HepG2 (cell line): ENCODE results near the gene COPS3. TPM values are rescaled to one million over a fixed set of nuclear protein-coding genes. Genes with fewer than 3 reads are reported as not detected.

ENCODE experiments used
- CCAR2 ChIP-seq: fragments of 200-400 bp; formaldehyde crosslinking; optimal IDR thresholded peaks from 2 replicates; pipeline ENCODE3; 2018; ENCODE audit warnings: low read depth, mild to moderate bottlenecking, low read length, moderate library complexity
- ELK4 ChIP-seq: sonication (generic); formaldehyde crosslinking; IDR thresholded peaks from 2 replicates; pipeline ENCODE4 v1.9.0; 2021; ENCODE audit warnings: missing genetic modification reagents, borderline replicate concordance
- FOSL2 ChIP-seq: sonication (generic); formaldehyde crosslinking; IDR thresholded peaks from 2 replicates; pipeline ENCODE4 v1.4.0; 2020; ENCODE audit warnings: missing genetic modification reagents
- FOXO1 ChIP-seq: sonication (generic); formaldehyde crosslinking; IDR thresholded peaks from 2 replicates; pipeline ENCODE4 v1.4.0; 2020; ENCODE audit warnings: missing genetic modification reagents
- HOXD1 ChIP-seq: sonication (generic); formaldehyde crosslinking; IDR thresholded peaks from 2 replicates; pipeline ENCODE4 v1.5.0; 2020; ENCODE audit warnings: missing genetic modification reagents
- MTA1 ChIP-seq: sonication (generic); formaldehyde crosslinking; IDR thresholded peaks from 2 replicates; pipeline ENCODE4 v1.4.0; 2020; ENCODE audit warnings: missing genetic modification reagents, mild to moderate bottlenecking, borderline replicate concordance
- MYNN ChIP-seq: sonication (generic); formaldehyde crosslinking; IDR thresholded peaks from 2 replicates; pipeline ENCODE4 v1.4.0; 2020; ENCODE audit warnings: mild to moderate bottlenecking, low read depth, missing genetic modification reagents
- PHF21A ChIP-seq: sonication (generic); formaldehyde crosslinking; IDR thresholded peaks from 2 replicates; pipeline ENCODE4 v1.5.0; 2020; ENCODE audit warnings: mild to moderate bottlenecking, missing genetic modification reagents
- SRF ChIP-seq: IDR thresholded peaks from 2 replicates; pipeline ENCODE4 v1.6.1; 2011; ENCODE audit warnings: mild to moderate bottlenecking, low read depth, low read length, moderate library complexity
- SRSF4 ChIP-seq: fragments of 200-400 bp; formaldehyde crosslinking; IDR thresholded peaks from one replicate; pipeline ENCODE4 v1.6.1; 2018; ENCODE audit warnings: mild to moderate bottlenecking, low read depth, low read length, moderate library complexity; ENCODE audit not compliant: poor library complexity, severe bottlenecking
- TCF12 ChIP-seq, 2 experiments: fragments of 450-650 bp in 1 of 2; sonication (generic) in 1 of 2; formaldehyde crosslinking in 1 of 2; IDR thresholded peaks; 2 replicates each; pipeline versions ENCODE4 v1.6.1 to v1.8.0; 2017 to 2022; ENCODE audit warnings: antibody characterized with exemption in 1 of 2, mild to moderate bottlenecking in 1 of 2, missing genetic modification reagents in 1 of 2, moderate library complexity in 1 of 2
- TP53 ChIP-seq: sonication (generic); formaldehyde crosslinking; conservative IDR thresholded peaks from 2 replicates; pipeline ENCODE4 v1.4.0; 2020; ENCODE audit warnings: missing genetic modification reagents
- ZBTB2 ChIP-seq: sonication (generic); formaldehyde crosslinking; IDR thresholded peaks from 2 replicates; pipeline ENCODE4 v1.8.0; 2022; ENCODE audit warnings: low read depth, missing genetic modification reagents
- ZFP1 ChIP-seq: IDR thresholded peaks from 2 replicates; pipeline ENCODE4 v1.6.1; 2016
- ZNF138 ChIP-seq: sonication (generic); formaldehyde crosslinking; IDR thresholded peaks from 2 replicates; pipeline ENCODE4 v1.5.0; 2020; ENCODE audit warnings: mild to moderate bottlenecking, low read depth, missing genetic modification reagents
- ZNF180 ChIP-seq: sonication (generic); formaldehyde crosslinking; IDR thresholded peaks from 2 replicates; pipeline ENCODE4 v1.4.0; 2020; ENCODE audit warnings: low read depth, missing genetic modification reagents, borderline replicate concordance
- ZNF383 ChIP-seq: sonication (generic); formaldehyde crosslinking; IDR thresholded peaks from 2 replicates; pipeline ENCODE4 v1.4.0; 2020; ENCODE audit warnings: missing genetic modification reagents, mild to moderate bottlenecking, borderline replicate concordance
- ZNF775 ChIP-seq: sonication (generic); formaldehyde crosslinking; IDR thresholded peaks from 2 replicates; pipeline ENCODE4 v1.4.0; 2020; ENCODE audit warnings: missing genetic modification reagents, mild to moderate bottlenecking, moderate library complexity, borderline replicate concordance
- ZNF777 ChIP-seq: sonication (generic); formaldehyde crosslinking; IDR thresholded peaks from 2 replicates; pipeline ENCODE4 v1.4.0; 2020; ENCODE audit warnings: missing genetic modification reagents
- ZNF850 ChIP-seq: sonication (generic); formaldehyde crosslinking; conservative IDR thresholded peaks from 2 replicates; pipeline ENCODE4 v1.9.0; 2021; ENCODE audit warnings: mild to moderate bottlenecking, missing genetic modification reagents
- polyA plus RNA-seq, 8 experiments: library from polyadenylated mRNA; depleted of rRNA in 3 of 8; stranded (reverse) in 7 of 8; unstranded in 1 of 8; fragments of >200 nt; fragmentation: Illumina TruSeq in 4 of 8; extraction: Trizol in 4 of 8; gene quantifications; 2 replicates each; pipeline versions ENCODE4 v1.2.1 to v1.2.3, GENCODE V29; 2011 to 2016; ENCODE audit warnings: low read depth in 4 of 8, missing spikeins in 1 of 8, mixed read lengths in 1 of 8; ENCODE audit not compliant: insufficient read depth in 1 of 8
- total RNA-seq, 5 experiments: library from RNA; depleted of rRNA; stranded (reverse); fragments of >200 nt; fragmentation: Illumina TruSeq; extraction: Trizol; gene quantifications; 2 replicates each; pipeline ENCODE4 v1.2.3, GENCODE V29; 2016; ENCODE audit warnings: low read depth in 1 of 5
- TF ChIP-seq, protein P1 (sequence below): sonication (generic); formaldehyde crosslinking; IDR thresholded peaks from 2 replicates; pipeline ENCODE4 v1.5.1; 2020; ENCODE audit warnings: mild to moderate bottlenecking, missing genetic modification reagents, moderate library complexity

Gene COPS3
- total and polyA plus RNA-seq, 2 of the 13 experiments (the other 11 are each of a cell fraction or from before 2014, with no cell fraction given) = 46.3 to 103 TPM

GRCh38 chr17:17206124-17206912, 74.7 kb downstream of the COPS3 start, which contains the start of gene PLD6 (continued):
- TF ChIP-seq, protein P1, sequence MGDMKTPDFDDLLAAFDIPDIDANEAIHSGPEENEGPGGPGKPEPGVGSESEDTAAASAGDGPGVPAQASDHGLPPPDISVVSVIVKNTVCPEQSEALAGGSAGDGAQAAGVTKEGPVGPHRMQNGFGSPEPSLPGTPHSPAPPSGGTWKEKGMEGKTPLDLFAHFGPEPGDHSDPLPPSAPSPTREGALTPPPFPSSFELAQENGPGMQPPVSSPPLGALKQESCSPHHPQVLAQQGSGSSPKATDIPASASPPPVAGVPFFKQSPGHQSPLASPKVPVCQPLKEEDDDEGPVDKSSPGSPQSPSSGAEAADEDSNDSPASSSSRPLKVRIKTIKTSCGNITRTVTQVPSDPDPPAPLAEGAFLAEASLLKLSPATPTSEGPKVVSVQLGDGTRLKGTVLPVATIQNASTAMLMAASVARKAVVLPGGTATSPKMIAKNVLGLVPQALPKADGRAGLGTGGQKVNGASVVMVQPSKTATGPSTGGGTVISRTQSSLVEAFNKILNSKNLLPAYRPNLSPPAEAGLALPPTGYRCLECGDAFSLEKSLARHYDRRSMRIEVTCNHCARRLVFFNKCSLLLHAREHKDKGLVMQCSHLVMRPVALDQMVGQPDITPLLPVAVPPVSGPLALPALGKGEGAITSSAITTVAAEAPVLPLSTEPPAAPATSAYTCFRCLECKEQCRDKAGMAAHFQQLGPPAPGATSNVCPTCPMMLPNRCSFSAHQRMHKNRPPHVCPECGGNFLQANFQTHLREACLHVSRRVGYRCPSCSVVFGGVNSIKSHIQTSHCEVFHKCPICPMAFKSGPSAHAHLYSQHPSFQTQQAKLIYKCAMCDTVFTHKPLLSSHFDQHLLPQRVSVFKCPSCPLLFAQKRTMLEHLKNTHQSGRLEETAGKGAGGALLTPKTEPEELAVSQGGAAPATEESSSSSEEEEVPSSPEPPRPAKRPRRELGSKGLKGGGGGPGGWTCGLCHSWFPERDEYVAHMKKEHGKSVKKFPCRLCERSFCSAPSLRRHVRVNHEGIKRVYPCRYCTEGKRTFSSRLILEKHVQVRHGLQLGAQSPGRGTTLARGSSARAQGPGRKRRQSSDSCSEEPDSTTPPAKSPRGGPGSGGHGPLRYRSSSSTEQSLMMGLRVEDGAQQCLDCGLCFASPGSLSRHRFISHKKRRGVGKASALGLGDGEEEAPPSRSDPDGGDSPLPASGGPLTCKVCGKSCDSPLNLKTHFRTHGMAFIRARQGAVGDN (CRISPR knock-in tag) = peak; percentile 98
- TF ChIP-seq ZNF383 (CRISPR knock-in tag) = 0 out of 2 replicates have a peak, but pooled peaks have one; percentile 49
- no peak; the same call in 1 of the 2 replicates for TF ChIP-seq ZNF850 (CRISPR knock-in tag)
- TF ChIP-seq SRF = no peak
- TF ChIP-seq HOXD1 (CRISPR knock-in tag) = peak; percentile 91
- no peak for TF ChIP-seq ZFP1 (CRISPR knock-in tag)
- peak; percentile 35; the same call in 1 of the 2 replicates for TF ChIP-seq FOXO1 (CRISPR knock-in tag)
- TF ChIP-seq TCF12 (IDR thresholded peaks at IDR 0.05) = no peak
- peak; percentile 87; the same call in 1 of the 2 replicates for TF ChIP-seq TCF12 (CRISPR knock-in tag; IDR thresholded peaks at IDR 0.05)
- TF ChIP-seq CCAR2 = no peak
- TF ChIP-seq SRSF4 = no peak
- peak; percentile 83 for TF ChIP-seq ZBTB2
- no peak for TF ChIP-seq ELK4
- TF ChIP-seq TP53 (CRISPR knock-in tag) = no peak
- 0 out of 2 replicates have a peak, but pooled peaks have one; percentile 14 for TF ChIP-seq FOSL2 (CRISPR knock-in tag)
- TF ChIP-seq PHF21A = peak; percentile 17; the same call in 1 of the 2 replicates
- no peak for TF ChIP-seq ZNF180
- TF ChIP-seq ZNF777 = peak; percentile 70
- peak; percentile 92 for TF ChIP-seq ZNF775 (CRISPR knock-in tag)
- no peak for TF ChIP-seq MYNN
- peak; percentile 97; the same call in 1 of the 2 replicates for TF ChIP-seq ZNF138 (CRISPR knock-in tag)
- TF ChIP-seq MTA1 (CRISPR knock-in tag) = peak; percentile 94; the same call in 1 of the 2 replicates
